Progenitor cell of endocrine pancreas (in vitro differentiated cells): ENCODE measurements around the gene RPTOR. TPM values are rescaled to one million over a fixed set of nuclear protein-coding genes. Genes with fewer than 3 reads are reported as not detected.

ENCODE experiments used
- DNase-seq: peaks from one replicate; pipeline ENCODE4 v3.0.0; 2021; ENCODE audit warnings: low spot score; ENCODE audit not compliant: unreplicated experiment
- H3K27ac Mint-ChIP-seq: 2 replicates; pipeline ENCODE4 v1.8.0; 2021; ENCODE audit warnings: mild to moderate bottlenecking, moderate library complexity, mixed read lengths
- H3K27me3 Mint-ChIP-seq: 2 replicates; pipeline ENCODE4 v1.8.0; 2021; ENCODE audit warnings: mixed read lengths
- H3K36me3 Mint-ChIP-seq: 2 replicates; pipeline ENCODE4 v1.8.0; 2022; ENCODE audit warnings: mixed read lengths; ENCODE audit not compliant: insufficient read depth
- H3K4me1 Mint-ChIP-seq: 2 replicates; pipeline ENCODE4 v1.8.0; 2021; ENCODE audit warnings: low read depth, mixed read lengths
- H3K4me3 Mint-ChIP-seq: 2 replicates; pipeline ENCODE4 v1.8.0; 2021; ENCODE audit warnings: low read depth, mild to moderate bottlenecking, moderate library complexity, mixed read lengths
- H3K9me3 Mint-ChIP-seq: 2 replicates; pipeline ENCODE4 v1.8.0; 2021; ENCODE audit warnings: low read depth, mixed read lengths
- total RNA-seq: library from RNA; stranded (reverse); gene quantifications from 2 replicates; pipeline ENCODE4 v1.2.1, GENCODE V29; 2021
- TF ChIP-seq, protein P1 (sequence below): fragments of 200-600 bp; sonication (generic); IDR thresholded peaks from one replicate; pipeline ENCODE4 v1.5.0; 2021; ENCODE audit warnings: antibody characterized with exemption, mild to moderate bottlenecking; ENCODE audit not compliant: unreplicated experiment

The RPTOR gene
- total RNA-seq, 1 donor from 2014 or later: 40.0 TPM

DNA sequence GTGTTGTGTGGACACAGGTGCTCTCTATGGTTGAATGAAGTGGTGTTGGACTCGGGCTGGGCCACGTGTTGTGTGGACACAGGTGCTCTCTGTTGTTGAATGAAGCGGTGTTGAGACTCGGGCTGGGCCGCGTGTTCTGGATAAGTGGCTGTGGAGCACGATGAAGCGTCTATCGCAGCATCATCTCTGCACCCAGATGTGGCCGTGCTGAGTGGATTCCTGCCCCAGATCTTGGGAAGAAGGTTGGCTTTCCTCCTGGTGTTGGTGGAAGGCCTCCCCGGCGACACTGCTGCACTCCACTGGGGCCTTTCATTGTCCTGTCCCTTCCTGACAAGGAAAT, 69.1 kb downstream of the RPTOR start:
- no peaks in the 10 kb centered on the region for H3K27me3 Mint-ChIP-seq

DNA sequence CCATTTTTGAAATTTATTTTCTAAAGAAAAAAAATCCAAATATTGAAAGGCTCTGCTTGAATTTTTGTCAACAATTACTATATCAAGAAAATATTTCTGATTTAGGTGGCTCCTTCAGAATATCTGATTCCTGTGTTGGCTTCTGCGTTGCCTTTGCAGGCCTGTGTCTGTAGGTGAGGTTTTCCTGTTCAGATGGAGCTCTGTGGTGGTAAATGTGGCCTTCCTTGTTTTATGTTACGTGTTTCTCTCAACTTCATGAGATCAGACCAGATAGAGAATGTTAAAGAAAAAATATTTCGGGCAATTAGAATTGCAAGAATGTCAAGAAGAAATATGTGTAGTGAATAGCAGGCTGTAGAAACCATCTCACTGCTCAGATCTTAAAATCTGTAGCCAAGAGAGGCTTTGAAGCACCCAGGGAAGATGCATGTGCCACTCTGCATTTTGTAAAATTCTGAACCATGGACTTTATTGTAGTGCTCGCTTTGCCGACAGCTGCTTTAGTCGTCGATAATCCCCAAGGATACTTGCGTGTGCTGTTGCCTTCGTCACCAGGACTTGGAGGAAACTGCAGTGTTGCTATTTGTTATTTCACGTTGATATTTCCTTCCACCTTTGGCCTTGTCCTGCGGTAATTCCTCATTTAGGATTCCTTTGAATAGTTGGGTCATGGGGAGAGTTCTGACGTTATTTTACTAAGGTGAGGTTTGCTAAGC, 69.9 kb downstream of the RPTOR start:
- DNase-seq: no peak
- no peak overlapping the region for H3K4me3 Mint-ChIP-seq
- no peaks in the 10 kb centered on the region for H3K36me3 Mint-ChIP-seq
- H3K4me1 Mint-ChIP-seq: peaks cover 1% of the 10 kb centered on the region
- H3K27me3 Mint-ChIP-seq: no peaks in the 10 kb centered on the region
- TF ChIP-seq, protein P1, sequence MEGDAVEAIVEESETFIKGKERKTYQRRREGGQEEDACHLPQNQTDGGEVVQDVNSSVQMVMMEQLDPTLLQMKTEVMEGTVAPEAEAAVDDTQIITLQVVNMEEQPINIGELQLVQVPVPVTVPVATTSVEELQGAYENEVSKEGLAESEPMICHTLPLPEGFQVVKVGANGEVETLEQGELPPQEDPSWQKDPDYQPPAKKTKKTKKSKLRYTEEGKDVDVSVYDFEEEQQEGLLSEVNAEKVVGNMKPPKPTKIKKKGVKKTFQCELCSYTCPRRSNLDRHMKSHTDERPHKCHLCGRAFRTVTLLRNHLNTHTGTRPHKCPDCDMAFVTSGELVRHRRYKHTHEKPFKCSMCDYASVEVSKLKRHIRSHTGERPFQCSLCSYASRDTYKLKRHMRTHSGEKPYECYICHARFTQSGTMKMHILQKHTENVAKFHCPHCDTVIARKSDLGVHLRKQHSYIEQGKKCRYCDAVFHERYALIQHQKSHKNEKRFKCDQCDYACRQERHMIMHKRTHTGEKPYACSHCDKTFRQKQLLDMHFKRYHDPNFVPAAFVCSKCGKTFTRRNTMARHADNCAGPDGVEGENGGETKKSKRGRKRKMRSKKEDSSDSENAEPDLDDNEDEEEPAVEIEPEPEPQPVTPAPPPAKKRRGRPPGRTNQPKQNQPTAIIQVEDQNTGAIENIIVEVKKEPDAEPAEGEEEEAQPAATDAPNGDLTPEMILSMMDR: no peak
- no peaks in the 10 kb centered on the region for H3K9me3 Mint-ChIP-seq
- H3K27ac Mint-ChIP-seq: no peak overlapping the region

More for the DNA sequence above, 69.1 kb downstream of the RPTOR start:
- Mint-ChIP-seq H3K27ac (no peak overlapping the region), H3K4me3 (no peak overlapping the region), H3K4me1 (peaks cover 1% of the 10 kb centered on the region), H3K36me3 (no peaks in the 10 kb centered on the region), H3K9me3 (no peaks in the 10 kb centered on the region)
- TF ChIP-seq, protein P1: no peak
- no peak for DNase-seq

DNA sequence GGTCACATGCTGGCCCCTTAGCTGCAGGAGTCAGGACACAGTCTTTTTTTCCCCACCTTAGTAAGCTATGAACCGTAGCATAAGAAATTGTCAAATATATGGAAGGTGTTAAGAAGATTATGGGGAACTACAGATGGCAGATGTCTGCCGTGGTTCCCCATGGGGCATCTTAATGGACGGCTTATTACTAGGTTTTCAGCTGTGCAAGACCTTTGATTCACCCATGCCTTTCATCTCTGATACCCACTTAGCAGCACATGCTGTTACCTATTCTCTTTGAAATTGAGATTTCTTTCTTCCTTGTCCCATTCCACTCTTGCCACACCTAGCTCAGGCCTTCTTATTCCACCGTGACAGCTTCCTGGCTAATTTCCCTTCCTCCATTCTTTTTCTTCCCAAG, 70.7 kb downstream of the RPTOR start:
- DNase-seq: no peak
- TF ChIP-seq, protein P1: no peak
- no peak overlapping the region for H3K27ac Mint-ChIP-seq
- peaks cover 1% of the 10 kb centered on the region for H3K36me3 Mint-ChIP-seq
- peaks cover 1% of the 10 kb centered on the region for H3K4me1 Mint-ChIP-seq
- H3K4me3 Mint-ChIP-seq: no peak overlapping the region
- H3K27me3 Mint-ChIP-seq: no peaks in the 10 kb centered on the region
- H3K9me3 Mint-ChIP-seq: no peaks in the 10 kb centered on the region

DNA sequence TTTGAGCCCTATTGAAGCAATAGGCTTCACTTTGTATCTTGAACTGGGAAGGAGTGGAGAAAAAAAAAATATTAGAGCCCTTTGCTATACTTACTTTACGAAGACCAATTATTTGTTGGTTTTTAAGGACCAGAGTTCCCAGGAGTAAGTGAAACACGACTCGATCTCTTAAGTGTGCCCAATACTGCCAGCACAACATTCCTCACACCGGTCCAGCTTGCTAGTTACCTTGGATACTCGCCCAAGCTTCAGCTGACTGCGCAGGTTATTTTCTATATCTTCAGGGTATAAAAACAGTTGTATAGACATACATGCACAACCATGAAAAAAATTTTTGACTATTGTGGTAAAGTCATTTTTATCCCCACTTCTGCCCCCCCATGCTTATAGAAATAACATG, 72.1 kb downstream of the RPTOR start:
- TF ChIP-seq, protein P1: no peak
- peaks cover 1% of the 10 kb centered on the region for H3K36me3 Mint-ChIP-seq
- H3K4me3 Mint-ChIP-seq: no peak overlapping the region
- peaks cover 1% of the 10 kb centered on the region for H3K4me1 Mint-ChIP-seq
- no peak overlapping the region for H3K27ac Mint-ChIP-seq
- H3K27me3 Mint-ChIP-seq: peaks cover 2% of the 10 kb centered on the region
- DNase-seq: no peak
- no peaks in the 10 kb centered on the region for H3K9me3 Mint-ChIP-seq

DNA sequence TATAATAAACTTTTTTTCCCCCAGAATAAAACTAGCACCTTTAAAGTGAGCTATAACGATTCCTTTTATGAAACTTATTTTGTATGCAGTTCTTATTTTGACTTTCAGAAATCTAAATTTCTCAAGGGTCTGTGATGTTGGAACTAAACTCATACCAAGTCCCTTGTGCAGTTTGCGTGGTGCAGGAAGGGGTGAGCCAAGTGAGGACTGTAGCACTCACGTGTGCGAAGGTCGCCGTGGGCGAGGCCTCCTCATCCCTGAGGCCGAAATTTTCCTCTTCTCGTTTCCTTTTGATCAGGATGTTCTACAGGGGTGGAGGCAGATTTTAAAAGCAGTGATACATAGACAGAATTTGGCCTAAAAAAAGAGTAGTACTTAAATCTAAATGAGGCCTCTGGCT, 73.7 kb downstream of the RPTOR start:
- Mint-ChIP-seq H3K4me3 (no peak overlapping the region), H3K4me1 (peaks cover 1% of the 10 kb centered on the region), H3K36me3 (peaks cover 1% of the 10 kb centered on the region), H3K27me3 (peaks cover 2% of the 10 kb centered on the region), H3K27ac (no peak overlapping the region), H3K9me3 (no peaks in the 10 kb centered on the region)
- DNase-seq: no peak
- TF ChIP-seq, protein P1: no peak
